Measurements from ENCODE around the gene TBC1D30.

DNA sequence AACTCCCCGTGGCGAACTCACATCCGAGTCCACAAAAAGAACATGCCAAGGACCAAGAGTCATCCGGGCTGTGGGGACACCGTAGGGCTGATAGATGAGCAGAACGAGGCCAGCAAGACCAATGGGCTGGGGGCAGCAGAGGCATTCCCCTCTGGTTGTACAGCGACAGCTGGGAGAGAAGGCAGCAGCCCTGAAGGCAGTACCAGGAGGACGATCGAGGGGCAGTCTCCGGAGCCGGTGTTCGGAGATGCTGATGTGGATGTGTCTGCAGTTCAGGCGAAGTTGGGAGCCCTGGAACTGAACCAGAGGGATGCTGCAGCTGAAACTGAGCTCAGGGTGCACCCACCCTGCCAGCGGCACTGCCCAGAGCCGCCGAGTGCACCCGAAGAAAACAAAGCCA is 50.7 kb downstream of the TBC1D30 start:
- TF ChIP-seq, protein P1, sequence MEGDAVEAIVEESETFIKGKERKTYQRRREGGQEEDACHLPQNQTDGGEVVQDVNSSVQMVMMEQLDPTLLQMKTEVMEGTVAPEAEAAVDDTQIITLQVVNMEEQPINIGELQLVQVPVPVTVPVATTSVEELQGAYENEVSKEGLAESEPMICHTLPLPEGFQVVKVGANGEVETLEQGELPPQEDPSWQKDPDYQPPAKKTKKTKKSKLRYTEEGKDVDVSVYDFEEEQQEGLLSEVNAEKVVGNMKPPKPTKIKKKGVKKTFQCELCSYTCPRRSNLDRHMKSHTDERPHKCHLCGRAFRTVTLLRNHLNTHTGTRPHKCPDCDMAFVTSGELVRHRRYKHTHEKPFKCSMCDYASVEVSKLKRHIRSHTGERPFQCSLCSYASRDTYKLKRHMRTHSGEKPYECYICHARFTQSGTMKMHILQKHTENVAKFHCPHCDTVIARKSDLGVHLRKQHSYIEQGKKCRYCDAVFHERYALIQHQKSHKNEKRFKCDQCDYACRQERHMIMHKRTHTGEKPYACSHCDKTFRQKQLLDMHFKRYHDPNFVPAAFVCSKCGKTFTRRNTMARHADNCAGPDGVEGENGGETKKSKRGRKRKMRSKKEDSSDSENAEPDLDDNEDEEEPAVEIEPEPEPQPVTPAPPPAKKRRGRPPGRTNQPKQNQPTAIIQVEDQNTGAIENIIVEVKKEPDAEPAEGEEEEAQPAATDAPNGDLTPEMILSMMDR (IDR thresholded peaks at IDR 0.05; ENCODE audit: low read depth, low read length): no peak
- TF ChIP-seq EZH2phosphoT487 (IDR thresholded peaks at IDR 0.05; ENCODE audit: low read depth): no peak

Measured in OCI-LY3 (cell line).